Smooth muscle cell (in vitro differentiated cells): Measurements from ENCODE around the gene INPP5A. TPM values are rescaled to one million over a fixed set of nuclear protein-coding genes. Genes with fewer than 3 reads are reported as not detected.

ENCODE experiments used
- DNase-seq: peaks from one replicate; lab custom pipeline; 2025; ENCODE audit not compliant: unreplicated experiment; lab: John Stamatoyannopoulos, UW
- H2AFZ ChIP-seq: fragments of 200-600 bp; sonication (generic); 2 replicates; pipeline ENCODE4 v1.6.0; 2016; ENCODE audit warnings: antibody characterized with exemption, low read depth, mild to moderate bottlenecking
- H3F3A ChIP-seq: fragments of 200-600 bp; sonication (generic); 2 replicates; pipeline ENCODE4 v1.6.0; 2017; ENCODE audit warnings: antibody characterized with exemption, low read depth
- H3K27ac ChIP-seq: fragments of 200-600 bp; sonication (generic); 2 replicates; pipeline ENCODE4 v1.5.1; 2016; ENCODE audit warnings: low read depth, mild to moderate bottlenecking
- H3K27me3 ChIP-seq: fragments of 200-600 bp; sonication (generic); 2 replicates; pipeline ENCODE4 v1.6.1; 2016; ENCODE audit warnings: low read depth, mild to moderate bottlenecking
- H3K36me3 ChIP-seq: fragments of 200-600 bp; sonication (generic); 2 replicates; pipeline ENCODE4 v1.5.1; 2016; ENCODE audit warnings: low read depth
- H3K4me1 ChIP-seq: fragments of 200-600 bp; sonication (generic); 2 replicates; pipeline ENCODE4 v1.5.1; 2016; ENCODE audit warnings: low read depth
- H3K4me2 ChIP-seq: fragments of 200-600 bp; sonication (generic); 2 replicates; pipeline ENCODE4 v1.6.0; 2016; ENCODE audit warnings: mild to moderate bottlenecking
- H3K4me3 ChIP-seq: fragments of 200-600 bp; sonication (generic); 2 replicates; pipeline ENCODE4 v1.5.1; 2016; ENCODE audit warnings: mild to moderate bottlenecking
- H3K79me2 ChIP-seq: fragments of 200-600 bp; sonication (generic); 2 replicates; pipeline ENCODE4 v1.6.0; 2016; ENCODE audit warnings: low read depth, mild to moderate bottlenecking
- H3K9ac ChIP-seq: fragments of 200-600 bp; sonication (generic); 2 replicates; pipeline ENCODE4 v1.6.0; 2016; ENCODE audit warnings: low read depth
- H3K9me3 ChIP-seq: fragments of 200-600 bp; sonication (generic); replicated peaks from 2 replicates; pipeline ENCODE4 v1.5.1; 2016; ENCODE audit warnings: low read depth
- H4K20me1 ChIP-seq: fragments of 200-600 bp; sonication (generic); 2 replicates; pipeline ENCODE4 v1.6.0; 2016; ENCODE audit warnings: low read depth
- WGBS: methylation state at CpG from one replicate; pipeline ENCODE4 v1.1.7; 2016; ENCODE audit warnings: low lambda C conversion rate; 5-methylcytosine and 5-hydroxymethylcytosine counted together
- polyA plus RNA-seq: library from polyadenylated mRNA; unstranded; fragments of >200 nt; fragmentation: Nextera tagmentation; extraction: Ambion mirVana; gene quantifications from 2 replicates; pipeline ENCODE4 v1.2.1, GENCODE V29; 2016
- total RNA-seq: library from RNA; depleted of rRNA; stranded (reverse); fragments of >200 nt; gene quantifications from 2 replicates; pipeline ENCODE4 v1.2.3, GENCODE V29; 2014
- TF ChIP-seq, protein P1 (sequence below): fragments of 200-600 bp; sonication (generic); IDR thresholded peaks from 2 replicates; pipeline ENCODE4 v1.5.1; 2017; ENCODE audit warnings: borderline replicate concordance, mild to moderate bottlenecking, antibody characterized with exemption; ENCODE audit not compliant: insufficient read depth, poor library complexity, severe bottlenecking

The INPP5A gene
- total and polyA plus RNA-seq, 2 experiments from 2014 or later = 48.0 to 55.9 TPM

DNA sequence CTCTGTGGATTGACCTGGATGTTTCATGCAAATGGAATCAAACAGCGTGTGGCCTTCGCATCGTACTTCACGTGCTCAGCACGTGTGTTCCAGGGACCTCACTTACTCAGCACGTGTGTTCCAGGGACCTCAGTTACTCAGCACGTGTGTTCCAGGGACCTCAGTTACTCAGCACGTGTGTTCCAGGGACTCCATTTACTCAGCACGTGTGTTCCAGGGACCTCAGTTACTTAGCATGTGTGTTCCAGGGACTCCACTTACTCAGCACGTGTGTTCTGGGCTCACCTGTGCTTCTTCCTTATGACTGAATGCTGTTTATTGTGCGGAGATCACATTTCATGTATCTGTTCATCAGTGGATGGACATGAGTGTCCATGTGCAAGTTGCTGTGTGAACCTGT lies 22.0 kb downstream of the INPP5A start:
- Histone ChIP-seq H3K4me2 (peak overlapping the region; percentile 70), H3K4me1 (no peaks in the 10 kb centered on the region), H3K27ac (no peak overlapping the region), H3K36me3 (no peaks in the 10 kb centered on the region), H4K20me1 (peaks cover 100% of the 10 kb centered on the region), H3K9ac (no peak overlapping the region), H2AFZ (no peak overlapping the region), H3K4me3 (no peak overlapping the region), H3F3A (peaks cover 4% of the 10 kb centered on the region), H3K79me2 (peaks cover 91% of the 10 kb centered on the region), H3K27me3 (no peaks in the 10 kb centered on the region), H3K9me3 (no peaks in the 10 kb centered on the region)
- WGBS = 94% methylated on average over 11 of the region's 11 CpGs
- DNase-seq = no peak
- TF ChIP-seq, protein P1, sequence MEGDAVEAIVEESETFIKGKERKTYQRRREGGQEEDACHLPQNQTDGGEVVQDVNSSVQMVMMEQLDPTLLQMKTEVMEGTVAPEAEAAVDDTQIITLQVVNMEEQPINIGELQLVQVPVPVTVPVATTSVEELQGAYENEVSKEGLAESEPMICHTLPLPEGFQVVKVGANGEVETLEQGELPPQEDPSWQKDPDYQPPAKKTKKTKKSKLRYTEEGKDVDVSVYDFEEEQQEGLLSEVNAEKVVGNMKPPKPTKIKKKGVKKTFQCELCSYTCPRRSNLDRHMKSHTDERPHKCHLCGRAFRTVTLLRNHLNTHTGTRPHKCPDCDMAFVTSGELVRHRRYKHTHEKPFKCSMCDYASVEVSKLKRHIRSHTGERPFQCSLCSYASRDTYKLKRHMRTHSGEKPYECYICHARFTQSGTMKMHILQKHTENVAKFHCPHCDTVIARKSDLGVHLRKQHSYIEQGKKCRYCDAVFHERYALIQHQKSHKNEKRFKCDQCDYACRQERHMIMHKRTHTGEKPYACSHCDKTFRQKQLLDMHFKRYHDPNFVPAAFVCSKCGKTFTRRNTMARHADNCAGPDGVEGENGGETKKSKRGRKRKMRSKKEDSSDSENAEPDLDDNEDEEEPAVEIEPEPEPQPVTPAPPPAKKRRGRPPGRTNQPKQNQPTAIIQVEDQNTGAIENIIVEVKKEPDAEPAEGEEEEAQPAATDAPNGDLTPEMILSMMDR = no peak

DNA sequence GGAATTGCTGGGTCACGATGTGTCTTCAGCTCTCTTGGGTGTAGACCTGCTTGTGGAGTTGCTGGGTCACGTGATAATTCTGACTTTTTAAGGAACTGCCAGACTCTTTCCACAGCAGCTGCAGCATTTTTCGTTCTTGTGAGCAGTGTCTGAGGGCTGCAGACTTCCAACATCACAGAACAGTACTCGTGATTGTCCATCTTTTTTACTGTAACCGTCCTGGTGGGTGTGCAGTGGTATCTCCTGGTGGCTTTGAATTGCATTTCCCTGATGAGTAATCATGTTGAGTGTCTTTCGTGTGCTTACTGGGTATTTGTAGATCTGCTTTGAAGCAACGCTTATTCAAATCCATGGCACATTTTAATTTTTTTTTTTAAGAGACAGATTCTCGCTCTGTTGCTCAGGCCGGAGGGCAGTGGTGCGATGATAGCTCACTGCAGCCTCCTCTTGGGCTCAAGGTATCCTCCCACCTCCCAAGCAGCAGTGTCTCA lies 22.7 kb downstream of the INPP5A start:
- H3K79me2 ChIP-seq = peaks cover 90% of the 10 kb centered on the region
- WGBS = 37% methylated on average over 10 of the region's 10 CpGs
- no peak overlapping the region for H3K4me3 ChIP-seq

DNA sequence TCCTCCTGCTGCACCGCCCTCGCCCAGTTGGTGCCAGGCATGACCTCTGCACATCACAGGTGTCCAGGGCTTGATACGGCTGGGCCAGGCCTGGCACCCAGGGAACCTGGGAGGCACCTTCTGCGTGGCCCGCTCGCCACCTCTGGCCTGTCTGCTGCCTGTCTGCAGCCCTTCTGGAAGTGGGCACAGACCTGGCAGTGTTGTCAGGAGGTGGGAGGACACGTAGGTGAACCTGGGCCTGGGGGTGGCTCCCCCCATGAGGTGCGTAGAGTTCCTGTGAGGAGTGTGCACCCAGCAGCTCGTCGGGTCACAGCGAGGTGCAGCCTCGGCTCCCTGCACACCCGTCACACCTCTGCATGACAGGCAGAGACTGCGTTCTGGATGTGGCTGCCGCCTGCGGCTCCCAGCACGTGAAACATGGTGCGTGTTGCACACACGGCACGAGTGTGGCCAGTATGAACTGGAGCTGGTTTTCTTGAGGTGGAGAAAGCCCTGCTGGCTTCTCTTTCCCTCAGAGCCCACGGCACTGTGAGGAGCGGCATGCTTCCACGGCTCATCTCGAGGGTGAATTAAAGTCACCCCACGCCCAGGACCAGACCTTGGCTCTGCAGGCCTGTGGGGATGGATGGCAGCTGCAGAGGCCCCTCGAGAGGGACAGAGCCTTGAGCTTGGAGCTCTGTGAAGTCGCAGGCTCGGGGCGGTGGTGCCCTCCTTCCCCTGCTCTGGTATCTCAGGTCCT lies 24.8 kb downstream of the INPP5A start:
- no peak overlapping the region for H2AFZ ChIP-seq

More for the DNA sequence above, 22.7 kb downstream of the INPP5A start:
- Histone ChIP-seq H2AFZ (no peak overlapping the region), H3K27ac (peak overlapping the region; percentile 61), H3K9me3 (no peaks in the 10 kb centered on the region), H4K20me1 (peaks cover 100% of the 10 kb centered on the region), H3K27me3 (no peaks in the 10 kb centered on the region), H3K4me1 (no peaks in the 10 kb centered on the region), H3F3A (peaks cover 4% of the 10 kb centered on the region), H3K9ac (peak overlapping the region; percentile 18), H3K4me2 (peak overlapping the region; percentile 70), H3K36me3 (no peaks in the 10 kb centered on the region)
- TF ChIP-seq, protein P1 = no peak
- no peak for DNase-seq

More for the DNA sequence above, 24.8 kb downstream of the INPP5A start:
- DNase-seq = no peak
- Histone ChIP-seq H3K36me3 (no peaks in the 10 kb centered on the region), H3K27ac (no peak overlapping the region), H3K4me3 (no peak overlapping the region), H4K20me1 (peaks cover 100% of the 10 kb centered on the region), H3K27me3 (no peaks in the 10 kb centered on the region), H3K4me1 (no peaks in the 10 kb centered on the region), H3K4me2 (no peak overlapping the region), H3K9me3 (no peaks in the 10 kb centered on the region), H3K9ac (no peak overlapping the region), H3K79me2 (peaks cover 88% of the 10 kb centered on the region), H3F3A (peaks cover 4% of the 10 kb centered on the region)
- 96% methylated on average over 28 of the region's 29 CpGs for WGBS
- TF ChIP-seq, protein P1 = no peak
